Measurements from ENCODE around the gene SLC22A4.
A peak's percentile ranks its signal among the peaks of the same experiment; 100 is the strongest.

Gene SLC22A4

DNA sequence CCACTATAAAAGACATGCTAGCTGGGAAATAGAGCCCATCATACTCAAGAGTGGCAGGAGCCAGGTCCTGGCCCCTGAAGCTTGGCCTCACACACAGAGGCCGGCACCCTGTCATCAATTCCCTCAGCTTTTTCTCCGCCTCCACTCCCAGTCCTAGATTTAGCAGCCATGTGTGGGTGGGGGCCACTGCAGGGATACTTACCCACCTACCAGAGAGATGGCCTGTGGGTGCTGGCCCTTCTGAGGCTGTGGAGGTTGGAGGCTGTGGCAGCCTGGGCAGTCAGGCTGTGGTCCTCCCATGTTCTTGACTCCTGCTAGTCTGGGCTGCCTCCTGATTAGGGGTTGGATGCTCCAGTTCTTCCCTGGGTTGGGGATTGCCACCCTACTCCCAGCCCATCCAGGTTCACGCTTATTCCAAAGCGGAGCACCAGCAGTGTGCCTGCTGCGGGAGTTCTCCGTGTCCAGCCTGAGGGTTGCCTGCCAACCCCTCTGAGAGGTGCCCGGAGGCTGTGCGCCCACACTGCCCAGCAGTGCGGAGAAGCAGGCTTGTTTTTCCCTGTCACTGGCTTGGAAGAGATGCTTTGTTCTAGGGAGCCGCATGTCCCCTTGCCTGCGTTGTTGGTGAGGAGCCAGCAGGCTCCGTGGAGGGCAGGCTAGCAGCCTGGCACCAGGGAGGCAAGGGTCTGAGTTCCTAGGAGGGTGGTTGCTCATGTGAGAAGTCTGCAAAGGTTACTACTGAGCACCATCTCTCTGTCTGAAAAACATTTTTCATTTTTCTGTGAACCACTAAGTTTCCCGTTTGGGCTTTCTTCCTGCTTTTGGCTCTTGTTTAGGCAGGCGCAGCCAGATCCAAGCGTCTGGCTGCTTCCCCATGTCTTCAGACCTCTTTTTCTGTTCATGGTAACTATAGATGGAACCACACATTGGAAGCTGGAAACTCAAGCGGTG, 82.8 kb downstream of the SLC22A4 start:
- DNase-seq (ENCODE audit: low read depth): no peak

DNA sequence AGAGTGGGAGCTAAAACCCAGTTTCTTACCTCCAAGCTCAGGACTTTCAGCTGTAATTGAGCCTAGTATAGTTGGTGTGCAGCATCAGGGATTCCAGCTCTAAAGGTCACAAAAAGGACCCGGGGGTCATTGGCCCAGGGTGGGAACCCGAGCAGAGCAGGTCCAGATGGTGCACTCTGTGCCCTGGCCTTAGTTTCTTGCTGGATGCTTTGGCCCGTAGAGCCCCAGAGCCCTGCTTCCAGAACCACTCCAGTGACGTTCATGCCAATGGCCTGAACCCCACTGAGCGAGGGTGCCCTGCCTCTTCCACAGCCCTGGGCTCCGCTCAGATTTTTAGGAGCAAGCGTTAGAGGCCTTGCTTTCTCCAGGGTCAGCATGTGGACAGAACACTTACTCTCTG, 83.5 kb downstream of the SLC22A4 start:
- no peak for DNase-seq (ENCODE audit: low read depth)

DNA sequence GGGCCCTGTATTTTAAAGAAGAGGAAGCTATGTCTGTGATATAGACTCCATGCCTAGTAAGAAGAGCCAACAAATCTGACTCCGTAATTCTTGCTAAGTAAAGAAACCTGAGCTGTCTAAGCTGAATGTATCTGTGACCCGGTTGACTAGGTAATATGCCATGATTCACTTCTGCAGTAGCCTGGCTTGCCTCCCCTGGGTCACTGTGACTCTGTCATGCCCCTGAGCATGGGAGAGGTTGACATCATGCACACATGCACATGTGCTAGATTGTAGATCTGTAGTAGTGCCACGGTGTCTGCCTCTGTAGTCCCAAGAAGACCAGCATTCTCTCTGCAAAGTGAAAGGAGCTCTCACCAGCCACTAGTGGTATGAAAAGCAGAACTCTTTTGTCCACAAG, 84.4 kb downstream of the SLC22A4 start:
- DNase-seq (ENCODE audit: low read depth): no peak

DNA sequence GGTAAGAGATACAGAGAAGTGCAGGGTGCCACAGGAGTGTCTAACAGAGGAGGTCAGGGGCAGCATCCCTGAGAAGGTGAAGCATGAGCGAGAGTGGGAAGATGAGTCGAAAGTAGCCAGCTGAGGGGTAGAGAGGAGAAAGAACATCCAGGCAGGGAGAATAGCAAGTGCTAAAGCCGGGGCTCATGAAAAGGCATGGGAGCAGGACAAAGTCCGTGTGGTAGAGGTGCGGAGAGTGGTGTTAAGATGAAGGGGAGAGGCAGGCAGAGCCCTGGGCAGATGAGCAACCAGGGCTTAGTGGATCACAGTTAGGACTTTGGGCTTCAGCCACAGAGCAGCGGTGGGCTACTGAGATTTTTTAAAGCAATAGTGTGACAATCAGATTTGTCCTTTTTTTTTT, 85.9 kb downstream of the SLC22A4 start:
- no peak for DNase-seq (ENCODE audit: low read depth)

DNA sequence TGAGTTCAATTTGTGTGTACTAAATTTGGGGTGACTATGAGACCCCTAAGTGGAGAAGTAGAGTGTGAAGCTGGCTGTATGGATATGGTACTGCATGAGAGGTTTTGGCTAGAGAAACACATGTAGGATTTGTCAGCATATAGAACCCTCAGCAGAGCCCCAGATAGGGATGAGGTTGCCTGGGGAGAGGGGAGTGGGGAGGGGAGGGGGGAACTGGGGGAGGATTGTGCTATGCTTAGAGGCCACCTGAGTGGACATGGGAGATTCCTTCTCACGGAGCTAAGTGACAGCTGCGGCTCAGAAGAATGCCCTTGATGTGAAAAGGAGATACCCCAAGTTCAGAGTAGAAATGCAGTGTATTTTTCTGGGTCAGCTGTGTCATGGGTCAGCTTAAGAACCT, 86.5 kb downstream of the SLC22A4 start:
- no peak for DNase-seq (ENCODE audit: low read depth)

DNA sequence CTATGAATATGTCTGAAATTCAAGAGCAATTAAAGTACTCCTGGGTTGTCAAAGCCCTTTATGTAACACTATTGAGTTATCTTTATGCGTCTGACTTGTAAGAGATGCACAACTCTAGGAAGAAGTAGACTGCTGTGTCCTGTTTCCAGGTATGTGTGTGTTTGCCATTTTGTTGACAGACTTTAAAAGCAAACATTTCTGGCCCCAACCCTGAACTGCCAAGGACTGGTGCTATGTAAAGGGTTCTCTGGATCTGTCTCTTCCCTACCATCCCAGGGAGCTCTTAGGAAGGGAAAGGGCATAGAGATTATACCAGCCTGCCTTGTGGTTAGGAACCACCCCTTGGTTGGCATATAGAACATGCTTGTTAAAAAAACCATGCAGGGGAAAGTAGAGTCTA, 87.4 kb downstream of the SLC22A4 start:
- DNase-seq (ENCODE audit: low read depth): no peak

DNA sequence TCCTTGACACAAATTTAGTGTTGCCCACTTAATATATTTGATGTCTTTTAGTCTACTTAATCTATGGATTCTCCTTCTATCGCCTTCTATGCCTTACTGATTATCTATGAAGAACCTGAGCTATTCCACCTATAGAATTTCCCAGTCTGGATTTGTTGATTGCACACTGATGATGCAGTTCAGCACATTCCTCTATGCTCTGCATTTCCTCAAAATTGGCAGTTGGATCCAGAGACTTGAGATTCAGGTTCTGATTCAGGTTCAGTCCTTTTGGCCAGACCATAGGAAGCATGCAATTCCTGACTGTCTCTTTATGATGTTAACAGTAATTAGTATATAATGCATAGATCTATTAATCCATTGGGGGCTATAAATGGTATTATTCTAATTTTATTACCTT, 89.1 kb downstream of the SLC22A4 start:
- no peak for DNase-seq (ENCODE audit: low read depth)

DNA sequence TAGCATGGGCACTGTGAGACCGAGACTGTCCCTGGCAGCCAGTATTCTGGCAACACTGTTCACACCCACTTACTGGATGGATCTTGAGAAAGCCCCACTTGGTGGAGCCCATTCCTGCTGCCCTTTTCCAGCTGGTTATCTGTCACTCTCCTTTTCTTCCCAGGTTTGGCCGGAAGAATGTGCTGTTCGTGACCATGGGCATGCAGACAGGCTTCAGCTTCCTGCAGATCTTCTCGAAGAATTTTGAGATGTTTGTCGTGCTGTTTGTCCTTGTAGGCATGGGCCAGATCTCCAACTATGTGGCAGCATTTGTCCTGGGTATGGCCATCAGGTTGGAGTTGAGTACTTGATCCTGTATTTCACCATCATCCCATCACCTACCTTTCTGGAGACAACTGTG, 89.8 kb downstream of the SLC22A4 start:
- no peak for DNase-seq (ENCODE audit: low read depth)

DNA sequence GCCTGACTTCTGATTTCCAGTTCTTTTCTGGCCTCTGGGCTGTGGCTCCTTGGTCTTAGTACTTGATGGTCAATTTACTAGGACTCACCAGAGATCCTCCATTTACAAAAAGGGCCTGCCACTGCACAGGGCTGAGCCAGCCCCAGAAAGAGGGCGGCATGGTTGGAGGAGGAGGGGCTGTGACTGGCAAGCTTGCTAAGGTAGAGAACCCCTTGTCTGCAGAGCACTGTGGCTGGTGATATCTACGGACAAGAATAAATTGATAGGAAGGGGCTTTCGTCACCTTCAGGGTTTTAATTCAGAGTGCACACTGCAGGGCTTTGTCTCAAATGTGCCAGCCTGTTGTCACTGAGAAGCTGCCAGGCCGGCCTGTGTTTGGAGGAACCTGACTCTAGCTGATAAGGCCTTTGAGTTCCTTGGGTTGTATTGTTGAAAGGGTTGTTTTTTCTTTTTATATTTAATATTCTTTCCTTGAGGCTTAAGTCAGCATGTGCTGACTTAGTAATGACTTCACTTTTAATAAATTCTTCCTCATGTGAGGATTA, 90.4 kb downstream of the SLC22A4 start:
- DNase-seq (ENCODE audit: low read depth): no peak

DNA sequence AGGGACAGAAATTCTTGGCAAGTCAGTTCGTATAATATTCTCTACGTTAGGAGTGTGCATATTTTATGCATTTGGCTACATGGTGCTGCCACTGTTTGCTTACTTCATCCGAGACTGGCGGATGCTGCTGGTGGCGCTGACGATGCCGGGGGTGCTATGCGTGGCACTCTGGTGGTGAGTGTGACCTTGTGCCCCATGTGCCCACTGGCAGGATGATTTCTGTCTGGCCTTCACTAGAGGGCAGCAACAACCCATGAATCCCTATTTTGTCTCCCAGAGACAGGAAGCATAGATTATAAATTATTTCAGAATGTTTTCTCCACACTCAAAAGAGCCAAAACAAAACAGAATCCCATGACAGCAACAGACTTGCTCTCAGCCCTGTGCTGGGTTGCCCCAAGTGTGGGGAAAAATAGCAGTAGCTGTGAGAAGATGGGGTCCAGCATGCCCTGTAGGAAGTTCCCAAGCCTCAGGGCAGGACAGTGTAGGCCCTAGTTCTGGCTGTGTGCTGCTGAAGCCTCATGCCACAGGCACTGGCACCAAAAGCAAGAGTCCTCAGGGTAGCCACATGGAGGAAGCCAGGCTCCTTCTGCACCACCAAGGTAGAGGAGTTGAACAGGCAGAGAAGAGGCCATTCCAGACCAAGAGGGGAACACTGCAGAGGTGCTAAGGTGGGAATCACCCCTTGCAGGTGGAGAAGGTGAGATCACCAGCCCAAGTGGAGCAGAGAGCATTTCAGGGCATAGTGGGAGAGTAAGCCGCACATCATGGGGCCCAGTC, 91.3 kb downstream of the SLC22A4 start:
- no peak for DNase-seq (ENCODE audit: low read depth)

DNA sequence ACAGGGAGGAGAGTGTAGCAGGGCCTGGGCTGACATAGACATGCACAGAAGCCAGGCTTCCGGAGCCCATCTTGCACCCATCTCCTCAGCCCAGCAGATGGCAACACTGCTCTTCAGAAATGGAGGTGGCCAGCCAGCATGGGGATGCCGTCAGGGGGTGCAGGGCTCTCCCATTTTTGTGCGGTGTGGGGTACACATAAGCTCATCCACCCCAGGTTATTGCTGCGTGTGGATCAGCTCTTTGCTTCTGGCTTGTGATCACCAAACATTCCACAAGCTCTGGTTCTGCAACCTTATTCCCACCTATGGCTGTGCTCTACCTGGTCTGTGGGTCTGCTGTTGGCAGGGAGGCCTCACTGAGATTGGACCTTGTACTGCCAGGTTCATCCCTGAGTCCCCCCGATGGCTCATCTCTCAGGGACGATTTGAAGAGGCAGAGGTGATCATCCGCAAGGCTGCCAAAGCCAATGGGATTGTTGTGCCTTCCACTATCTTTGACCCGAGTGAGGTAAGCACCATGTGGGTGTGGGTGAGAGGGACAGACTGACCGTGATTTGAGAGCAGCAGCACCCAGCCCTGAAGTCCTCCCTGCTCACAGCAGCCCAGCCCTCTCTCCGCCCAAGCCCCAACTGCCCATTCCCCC, 92.6 kb downstream of the SLC22A4 start:
- no peak for DNase-seq (ENCODE audit: low read depth)

DNA sequence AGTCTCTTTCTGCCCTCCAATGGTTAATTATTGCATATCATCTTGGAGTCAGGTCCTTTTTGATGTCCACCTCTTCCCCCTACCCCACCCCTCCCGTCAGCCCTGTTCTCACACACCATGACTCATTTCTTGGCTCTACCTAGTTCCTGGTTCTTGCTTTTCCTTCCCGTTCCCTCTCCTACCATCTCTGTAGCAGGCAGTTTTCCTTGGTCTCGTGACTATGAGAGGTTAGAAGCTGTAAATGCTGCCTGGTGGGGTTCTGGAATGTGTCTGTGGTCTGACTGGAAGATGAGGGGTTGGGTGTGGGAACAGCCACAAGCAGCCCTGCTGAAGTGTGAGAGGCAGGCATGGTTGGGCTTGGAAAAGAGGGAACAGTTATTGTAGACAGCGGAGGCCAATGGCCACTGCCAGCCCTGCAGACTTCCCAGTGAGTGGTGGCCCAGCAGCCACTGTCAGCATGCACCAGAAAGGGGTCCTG, 93.5 kb downstream of the SLC22A4 start:
- DNase-seq (ENCODE audit: low read depth): peak; percentile 85

DNA sequence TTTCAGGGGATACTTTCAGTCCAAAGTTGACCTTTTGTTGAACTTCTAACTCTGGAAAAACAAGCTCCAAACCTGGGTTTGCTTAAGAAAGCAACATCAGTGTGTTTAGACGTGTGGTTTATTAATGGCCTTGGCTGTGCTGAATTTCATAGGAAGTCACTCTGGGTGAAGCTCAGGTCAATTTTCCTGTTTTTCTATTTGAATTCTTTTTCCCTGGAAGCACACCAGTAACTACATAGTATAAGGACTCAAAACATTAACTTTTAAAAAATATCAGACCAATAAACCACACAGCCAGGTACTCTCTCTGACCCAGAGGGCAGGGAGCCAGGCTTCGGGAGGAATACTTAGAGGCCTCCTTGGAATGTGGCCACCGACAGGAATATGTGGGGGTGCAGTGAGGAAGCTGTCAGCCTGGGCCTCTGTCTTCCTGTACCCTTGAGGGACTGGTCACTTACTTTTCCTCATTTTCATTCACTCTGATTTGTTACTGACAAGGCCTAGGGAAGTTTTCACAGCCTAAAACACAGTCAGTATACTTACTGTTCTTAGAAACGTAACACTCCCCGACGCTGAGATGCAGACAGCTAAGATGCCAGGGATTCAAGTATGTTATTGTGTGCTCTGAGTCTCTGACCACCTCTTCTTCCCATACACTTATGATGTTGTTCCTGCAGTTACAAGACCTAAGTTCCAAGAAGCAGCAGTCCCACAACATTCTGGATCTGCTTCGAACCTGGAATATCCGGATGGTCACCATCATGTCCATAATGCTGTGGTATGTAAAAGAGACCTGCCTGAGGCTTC, 94.3 kb downstream of the SLC22A4 start:
- DNase-seq (ENCODE audit: low read depth): no peak

DNA sequence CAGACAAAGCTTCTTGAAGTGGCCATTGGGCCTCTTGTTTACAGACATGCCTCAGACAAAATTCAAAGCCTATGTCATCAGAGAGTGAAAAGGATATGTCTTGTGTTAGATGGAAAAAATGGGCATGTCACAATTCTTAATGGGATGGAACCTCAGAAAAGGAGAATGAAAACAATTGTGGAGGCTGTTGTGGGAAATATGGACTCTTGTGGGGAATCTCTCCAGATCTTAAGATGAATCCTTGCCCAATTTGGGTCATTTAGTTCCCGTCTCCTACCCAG, 94.8 kb downstream of the SLC22A4 start:
- DNase-seq (ENCODE audit: low read depth): no peak

DNA sequence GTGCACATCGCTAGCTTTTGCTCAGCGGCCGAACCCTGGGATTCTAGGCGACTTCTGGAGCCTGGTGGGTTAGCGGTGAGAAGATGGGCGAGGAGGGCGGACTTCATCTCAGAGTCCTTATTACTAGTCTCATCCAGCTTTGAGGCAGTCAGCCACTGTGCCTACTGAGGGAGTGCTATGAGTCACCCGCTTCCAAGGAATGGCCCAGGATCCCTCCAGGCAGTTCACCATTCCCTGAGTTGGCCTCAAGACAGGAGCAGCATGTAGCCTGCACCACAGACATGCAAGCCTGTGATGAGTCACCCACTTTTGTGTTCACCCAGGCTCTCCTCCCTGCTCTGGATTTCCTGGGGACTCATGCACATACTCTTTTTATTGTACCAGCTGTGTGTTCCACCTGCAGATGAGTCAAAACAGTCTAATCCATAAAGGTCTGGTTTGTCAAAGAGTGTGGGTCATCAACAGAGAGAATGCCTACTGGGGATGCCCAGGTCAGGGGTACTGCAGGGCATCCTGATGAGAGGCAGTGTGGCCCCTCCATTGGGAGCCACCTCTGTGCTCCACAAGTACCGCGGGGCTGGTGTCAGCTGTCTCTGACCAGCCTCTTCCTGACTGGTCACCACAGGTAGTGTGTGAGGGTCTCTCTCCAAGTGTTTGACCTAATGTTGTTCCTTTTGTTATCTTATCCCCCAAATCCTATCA, 95.5 kb downstream of the SLC22A4 start:
- DNase-seq (ENCODE audit: low read depth): peak; percentile 99

DNA sequence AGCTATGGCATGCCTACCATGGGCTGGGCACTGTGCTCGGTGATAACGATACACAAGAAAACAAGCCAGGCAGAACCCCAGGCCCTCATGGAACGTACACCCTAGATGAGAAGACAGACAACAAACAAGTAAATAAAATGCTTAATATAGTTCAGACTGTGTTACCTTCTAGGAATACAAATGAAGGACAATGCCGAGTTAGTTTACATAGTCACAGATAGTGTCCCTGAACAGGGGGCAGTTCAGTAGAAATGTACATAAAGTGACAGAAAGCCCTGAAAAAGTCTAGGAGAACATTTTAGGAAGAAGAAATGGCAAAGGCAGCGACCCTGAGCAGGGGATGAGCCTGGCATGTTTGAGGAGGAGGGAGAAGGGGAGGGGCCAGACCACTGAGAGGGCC, 97.1 kb downstream of the SLC22A4 start:
- no peak for DNase-seq (ENCODE audit: low read depth)

DNA sequence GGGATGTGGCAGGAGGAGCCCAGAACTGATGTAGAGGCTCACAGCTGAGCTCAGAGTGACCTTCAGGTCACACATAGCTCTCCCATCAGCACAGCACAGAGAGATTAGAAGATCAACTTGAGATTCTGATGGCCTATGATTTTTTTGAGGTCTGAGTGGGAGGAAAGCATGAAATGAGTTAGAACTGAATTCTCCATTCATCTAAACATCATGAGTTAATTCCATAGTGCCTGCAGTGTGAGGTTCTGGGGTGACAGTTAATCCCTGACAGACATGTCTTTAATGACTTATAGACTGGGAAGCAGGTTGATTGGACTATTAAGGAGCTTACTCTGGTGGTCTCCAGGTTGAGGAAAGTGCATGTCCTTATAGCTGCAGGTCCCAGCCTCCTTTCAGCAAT, 97.7 kb downstream of the SLC22A4 start:
- DNase-seq (ENCODE audit: low read depth): no peak

DNA sequence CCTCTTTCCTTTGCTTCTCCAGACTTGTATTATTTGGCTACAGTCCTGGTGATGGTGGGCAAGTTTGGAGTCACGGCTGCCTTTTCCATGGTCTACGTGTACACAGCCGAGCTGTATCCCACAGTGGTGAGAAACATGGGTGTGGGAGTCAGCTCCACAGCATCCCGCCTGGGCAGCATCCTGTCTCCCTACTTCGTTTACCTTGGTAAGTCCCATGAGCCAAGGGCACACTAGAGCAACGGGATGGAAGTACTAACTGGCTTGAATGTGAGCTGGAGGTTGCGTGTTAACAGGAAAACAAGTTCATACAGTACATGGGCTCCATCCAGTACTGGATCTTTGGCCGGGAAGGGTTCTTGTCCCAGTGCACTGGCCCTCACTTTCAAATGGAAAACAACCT, 98.2 kb downstream of the SLC22A4 start:
- DNase-seq (ENCODE audit: low read depth): no peak

DNA sequence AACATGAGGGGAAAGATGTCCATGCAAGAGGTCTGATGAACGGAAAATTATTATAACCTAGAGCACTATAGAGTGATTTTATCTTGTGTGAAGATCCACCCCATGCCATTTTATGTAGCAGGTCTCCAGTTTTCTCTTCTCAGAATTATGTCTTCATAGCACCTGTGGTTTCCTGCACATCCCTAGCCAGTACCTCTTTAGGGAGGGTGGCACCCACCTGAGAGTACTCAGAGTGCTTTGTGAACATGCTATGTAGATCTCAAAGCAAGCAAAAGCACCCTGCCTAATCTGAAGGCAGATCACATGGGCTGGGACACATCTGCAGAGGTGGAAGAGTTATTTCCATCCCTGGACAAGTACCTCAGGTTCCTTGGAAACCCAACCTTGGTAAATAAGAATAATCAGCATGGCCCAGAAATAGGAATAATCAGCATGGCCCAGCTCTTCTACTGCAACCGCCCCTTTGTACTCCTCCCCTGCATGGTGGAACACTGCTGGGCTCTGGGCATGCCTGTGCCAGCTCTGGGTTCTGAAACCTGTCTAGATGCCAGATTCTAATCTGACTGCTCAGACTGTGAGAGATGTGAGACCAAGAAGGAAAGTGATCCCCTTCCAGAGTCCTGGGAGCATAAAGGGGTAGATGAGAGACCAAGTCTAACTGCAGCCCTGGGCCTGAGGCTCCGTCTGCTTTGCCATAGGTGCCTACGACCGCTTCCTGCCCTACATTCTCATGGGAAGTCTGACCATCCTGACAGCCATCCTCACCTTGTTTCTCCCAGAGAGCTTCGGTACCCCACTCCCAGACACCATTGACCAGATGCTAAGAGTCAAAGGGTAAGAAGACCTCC, 99.0 kb downstream of the SLC22A4 start:
- no peak for DNase-seq (ENCODE audit: low read depth)

Data from HS-5 (cell line).